Activated CD4-positive, CD25-positive, alpha-beta regulatory T cell treated with anti-CD3 and anti-CD28 coated beads, Interleukin-2, amount 50 U/mL, for 72 hours (primary cell): ENCODE measurements around the gene USP31.

ENCODE experiments used
- DNase-seq: peaks from one replicate; pipeline ENCODE4 v3.0.0; 2021

Gene USP31

GRCh38 chr16:23085949-23086348, 63.3 kb downstream of the USP31 start:
- no peak for DNase-seq

GRCh38 chr16:23082161-23082788, 67.0 kb downstream of the USP31 start:
- DNase-seq: no peak

GRCh38 chr16:23081675-23082119, 67.6 kb downstream of the USP31 start:
- DNase-seq: no peak

GRCh38 chr16:23080747-23081146, 68.5 kb downstream of the USP31 start:
- DNase-seq: no peak

- no peak for DNase-seq
Observed at GRCh38 chr16:23080329-23080728, 68.9 kb downstream of the USP31 start.

- DNase-seq: no peak
Observed at GRCh38 chr16:23079675-23080301, 69.5 kb downstream of the USP31 start.

GRCh38 chr16:23074423-23074822, 74.8 kb downstream of the USP31 start:
- no peak for DNase-seq

- DNase-seq: no peak
Observed at GRCh38 chr16:23072769-23073549, 76.3 kb downstream of the USP31 start.

- DNase-seq: no peak
Observed at GRCh38 chr16:23072084-23072599, 77.1 kb downstream of the USP31 start.

GRCh38 chr16:23071196-23072083, 77.8 kb downstream of the USP31 start:
- DNase-seq: no peak

GRCh38 chr16:23069844-23070243, 79.4 kb downstream of the USP31 start:
- no peak for DNase-seq

GRCh38 chr16:23068079-23068736, 81.0 kb downstream of the USP31 start:
- DNase-seq: no peak

- no peak for DNase-seq
Observed at GRCh38 chr16:23066676-23067075, 82.6 kb downstream of the USP31 start.

- no peak for DNase-seq
Observed at GRCh38 chr16:23064639-23065038, 84.6 kb downstream of the USP31 start.

GRCh38 chr16:23062524-23062923, 86.7 kb downstream of the USP31 start:
- no peak for DNase-seq

GRCh38 chr16:23061669-23062068, 87.6 kb downstream of the USP31 start:
- DNase-seq: no peak

GRCh38 chr16:23060458-23061320, 88.6 kb downstream of the USP31 start:
- DNase-seq: peak; percentile 53

GRCh38 chr16:23059433-23059832, 89.8 kb downstream of the USP31 start:
- no peak for DNase-seq

- DNase-seq: no peak
Observed at GRCh38 chr16:23058576-23058975, 90.7 kb downstream of the USP31 start.

GRCh38 chr16:23057013-23057596, 92.1 kb downstream of the USP31 start:
- no peak for DNase-seq

GRCh38 chr16:23055481-23055880, 93.8 kb downstream of the USP31 start:
- no peak for DNase-seq
